GM23338 (cell line): ENCODE results near the gene DBH. TPM values are rescaled to one million over a fixed set of nuclear protein-coding genes. Genes with fewer than 3 reads are reported as not detected.
"Not testable (repeated sequence)": the region's sequence is repeated elsewhere in the genome, so short reads cannot be mapped to it uniquely, and the experiment has no call there.

Source experiments
- ATAC-seq: fragments of 200-7000 bp; cut with Tn5 transposase; 3 replicates; pipeline ENCODE4 v1.9.1; 2020
- DNase-seq: peaks from one replicate; pipeline ENCODE4 v3.0.0-alpha.2; 2015; ENCODE audit warnings: low spot score
- H2AFZ ChIP-seq: fragments of 200-600 bp; sonication (generic); 2 replicates; pipeline ENCODE4 v1.8.0; 2016; ENCODE audit warnings: antibody characterized with exemption, mild to moderate bottlenecking, moderate library complexity
- H3F3A ChIP-seq: fragments of 200-600 bp; sonication (generic); replicated peaks from 2 replicates; pipeline ENCODE4 v1.8.0; 2017; ENCODE audit warnings: antibody characterized with exemption, mixed run types, low read depth
- H3K27ac ChIP-seq: fragments of 200-600 bp; sonication (generic); 2 replicates; pipeline ENCODE4 v1.6.1; 2016; ENCODE audit warnings: low read depth
- H3K27me3 ChIP-seq: fragments of 200-600 bp; sonication (generic); 2 replicates; pipeline ENCODE4 v1.8.0; 2016; ENCODE audit warnings: mild to moderate bottlenecking, mixed run types, moderate library complexity; ENCODE audit not compliant: insufficient read depth
- H3K36me3 ChIP-seq: fragments of 200-600 bp; sonication (generic); 2 replicates; pipeline ENCODE4 v1.8.0; 2016; ENCODE audit warnings: mild to moderate bottlenecking; ENCODE audit not compliant: insufficient read depth
- H3K4me1 ChIP-seq: fragments of 200-600 bp; sonication (generic); 2 replicates; pipeline ENCODE4 v1.8.0; 2016; ENCODE audit warnings: mild to moderate bottlenecking, moderate library complexity; ENCODE audit not compliant: insufficient read depth
- H3K4me2 ChIP-seq: fragments of 200-600 bp; sonication (generic); 2 replicates; pipeline ENCODE4 v1.7.1; 2017; ENCODE audit warnings: mixed run types
- H3K4me3 ChIP-seq: fragments of 200-600 bp; sonication (generic); 2 replicates; pipeline ENCODE4 v1.6.1; 2016; ENCODE audit warnings: mixed run types
- H3K79me2 ChIP-seq: fragments of 200-600 bp; sonication (generic); replicated peaks from 2 replicates; pipeline ENCODE4 v1.8.0; 2017; ENCODE audit warnings: mild to moderate bottlenecking; ENCODE audit not compliant: insufficient read depth
- H3K9me2 ChIP-seq: fragments of 200-600 bp; sonication (generic); 2 replicates; pipeline ENCODE4 v1.8.0; 2017; ENCODE audit not compliant: insufficient read depth
- H4K20me1 ChIP-seq: fragments of 200-600 bp; sonication (generic); replicated peaks from 2 replicates; pipeline ENCODE4 v1.8.0; 2017; ENCODE audit warnings: mild to moderate bottlenecking; ENCODE audit not compliant: insufficient read depth
- H3K27ac Mint-ChIP-seq: 2 replicates; pipeline ENCODE4 v1.8.0; 2020; ENCODE audit warnings: inconsistent platforms, mild to moderate bottlenecking, moderate library complexity, mixed read lengths
- H3K27me3 Mint-ChIP-seq: 3 replicates; pipeline ENCODE4 v1.8.0; 2022; ENCODE audit warnings: low read depth, mild to moderate bottlenecking, moderate library complexity, mixed read lengths, inconsistent platforms; ENCODE audit not compliant: insufficient read depth, poor library complexity
- H3K36me3 Mint-ChIP-seq: 3 replicates; pipeline ENCODE4 v1.8.0; 2021; ENCODE audit warnings: low read depth, mild to moderate bottlenecking, inconsistent platforms, moderate library complexity, mixed read lengths
- H3K4me1 Mint-ChIP-seq: 3 replicates; pipeline ENCODE4 v1.8.0; 2020; ENCODE audit warnings: mild to moderate bottlenecking, inconsistent platforms, mixed read lengths
- H3K4me3 Mint-ChIP-seq: 3 replicates; pipeline ENCODE4 v1.8.0; 2021; ENCODE audit warnings: moderate library complexity, mild to moderate bottlenecking, inconsistent platforms, mixed read lengths
- H3K9me3 Mint-ChIP-seq: 3 replicates; pipeline ENCODE4 v1.8.0; 2020; ENCODE audit warnings: moderate library complexity, mild to moderate bottlenecking, inconsistent platforms, mixed read lengths
- CREB1 ChIP-seq: fragments of 250-450 bp; sonication (Bioruptor Pico); IDR thresholded peaks from 2 replicates; pipeline ENCODE4 v1.5.0; 2020; ENCODE audit warnings: low read depth, mild to moderate bottlenecking, moderate library complexity
- EZH2 ChIP-seq: fragments of 200-600 bp; sonication (generic); IDR thresholded peaks from one replicate; pipeline ENCODE4 v1.8.0; 2017; ENCODE audit warnings: antibody characterized with exemption, mild to moderate bottlenecking, low read depth; ENCODE audit not compliant: unreplicated experiment
- EZH2phosphoT487 ChIP-seq: fragments of 200-600 bp; sonication (generic); IDR thresholded peaks from one replicate; pipeline ENCODE4 v1.8.1; 2018; ENCODE audit warnings: antibody characterized with exemption; ENCODE audit not compliant: unreplicated experiment
- JUNB ChIP-seq: IDR thresholded peaks from one replicate; pipeline ENCODE4 v1.6.1; 2016; ENCODE audit warnings: antibody characterized with exemption; ENCODE audit not compliant: unreplicated experiment
- NANOG ChIP-seq: IDR thresholded peaks from 2 replicates; pipeline ENCODE4 v1.6.1; 2016; ENCODE audit warnings: antibody characterized with exemption, borderline replicate concordance
- POLR2AphosphoS5 ChIP-seq: IDR thresholded peaks from 2 replicates; pipeline ENCODE4 v1.6.1; 2016; ENCODE audit warnings: antibody characterized with exemption, low read depth
- ZNF114 ChIP-seq: fragments of 250-450 bp; sonication (Bioruptor Pico); IDR thresholded peaks from 2 replicates; pipeline ENCODE4 v1.5.0; 2020; ENCODE audit warnings: mild to moderate bottlenecking, moderate library complexity
- ZNF331 ChIP-seq: fragments of 250-450 bp; sonication (Bioruptor Pico); IDR thresholded peaks from 2 replicates; pipeline ENCODE4 v1.5.0; 2020; ENCODE audit warnings: low read depth, mild to moderate bottlenecking, moderate library complexity
- polyA plus RNA-seq: library from polyadenylated mRNA; unstranded; fragments of >200 nt; fragmentation: Nextera tagmentation; extraction: Ambion mirVana; gene quantifications from 2 replicates; pipeline ENCODE4 v1.2.1, GENCODE V29; 2016
- total RNA-seq: library from RNA; depleted of rRNA; stranded (reverse); fragments of >200 nt; shearing (Covaris generic); gene quantifications from 2 replicates; pipeline ENCODE4 v1.2.3, GENCODE V29; 2014
- TF ChIP-seq, protein P1 (sequence below): IDR thresholded peaks from one replicate; pipeline ENCODE4 v1.6.1; 2018; ENCODE audit warnings: antibody characterized with exemption; ENCODE audit not compliant: unreplicated experiment
- TF ChIP-seq, protein P2 (sequence below): fragments of 250-450 bp; sonication (Bioruptor Pico); IDR thresholded peaks from 2 replicates; pipeline ENCODE4 v1.5.0; 2020; ENCODE audit warnings: mild to moderate bottlenecking, moderate library complexity
- TF ChIP-seq, protein P3 (sequence below), 2 experiments: fragments of 200-600 bp in 1 of 2; sonication (generic) in 1 of 2; conservative IDR thresholded peaks; 2 replicates each; pipeline versions ENCODE4 v1.5.1 to v1.6.1; 2016 to 2017; ENCODE audit warnings: antibody characterized with exemption in 2 of 2, low read depth in 2 of 2, mild to moderate bottlenecking in 2 of 2, moderate library complexity in 1 of 2

Gene DBH
- total and polyA plus RNA-seq, 2 experiments from 2014 or later: 0.08 to 0.24 TPM

DNA sequence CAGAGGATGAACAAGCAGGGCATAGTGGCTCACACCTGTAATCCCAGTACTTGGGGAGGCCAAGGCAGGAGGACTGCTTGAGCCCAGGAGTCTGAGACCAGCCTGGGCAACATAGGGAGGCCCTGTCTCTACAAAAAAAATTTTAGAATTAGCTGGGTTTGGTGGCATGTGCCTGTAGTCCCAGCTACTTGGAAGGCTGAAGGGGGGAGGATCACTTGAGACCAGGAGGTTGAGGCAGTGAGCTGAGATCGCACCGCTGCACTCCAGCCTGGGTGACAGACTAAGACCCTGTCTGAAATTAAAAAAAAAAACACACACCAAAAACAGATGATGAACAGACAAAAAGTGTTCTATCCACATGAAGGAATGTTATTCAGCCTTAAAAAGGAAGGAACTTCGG, 39.6 kb downstream of the DBH start:
- H3K36me3 Mint-ChIP-seq, H3K4me3 Mint-ChIP-seq, H2AFZ ChIP-seq, H3K4me2 ChIP-seq, H3K36me3 ChIP-seq, H3F3A ChIP-seq, H3K27ac ChIP-seq, H3K4me3 ChIP-seq, H3K79me2 ChIP-seq, H4K20me1 ChIP-seq, H3K4me1 ChIP-seq, ATAC-seq, H3K27me3 Mint-ChIP-seq, H3K9me3 Mint-ChIP-seq, H3K9me2 ChIP-seq, H3K27ac Mint-ChIP-seq, H3K4me1 Mint-ChIP-seq, DNase-seq, H3K27me3 ChIP-seq: not testable (repeated sequence)

DNA sequence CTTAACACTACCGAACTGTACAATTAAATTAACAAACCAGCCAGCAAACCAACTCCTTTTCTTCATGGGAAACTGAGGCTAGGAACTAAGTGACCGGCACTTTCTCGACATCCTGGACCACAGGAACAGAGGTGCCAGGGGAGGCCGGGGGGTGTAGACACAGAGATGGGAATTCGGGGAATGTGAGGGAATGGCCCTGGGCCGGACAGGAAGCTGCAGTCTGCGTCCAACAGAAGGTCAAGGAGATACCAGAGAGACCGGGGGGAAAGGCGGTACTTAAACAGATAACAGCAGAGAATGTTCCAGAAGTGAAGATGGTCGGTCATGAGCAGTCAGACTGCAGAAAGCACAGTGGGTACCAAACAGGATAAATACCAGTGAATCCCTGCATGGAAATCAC, 40.3 kb downstream of the DBH start:
- Histone ChIP-seq H4K20me1 (no peaks in the 10 kb centered on the region), H3K4me2 (no peak overlapping the region), H3K27me3 (no peaks in the 10 kb centered on the region), H3K36me3 (no peaks in the 10 kb centered on the region), H3K79me2 (no peaks in the 10 kb centered on the region), H3K9me2 (no peaks in the 10 kb centered on the region; the same call in 1 of the 2 replicates), H3F3A (no peaks in the 10 kb centered on the region), H3K4me1 (no peaks in the 10 kb centered on the region), H3K27ac (no peak overlapping the region), H2AFZ (no peak overlapping the region), H3K4me3 (no peak overlapping the region)
- Mint-ChIP-seq H3K4me3 (no peak overlapping the region), H3K36me3 (peaks cover 3% of the 10 kb centered on the region; the same call in 1 of the 3 replicates), H3K27me3 (peaks cover 1% of the 10 kb centered on the region), H3K9me3 (no peaks in the 10 kb centered on the region), H3K4me1 (peaks cover 7% of the 10 kb centered on the region), H3K27ac (peak overlapping the region; percentile 57; the same call in 1 of the 2 replicates)
- DNase-seq: no peak
- ATAC-seq: no peak
- TF ChIP-seq, protein P1, sequence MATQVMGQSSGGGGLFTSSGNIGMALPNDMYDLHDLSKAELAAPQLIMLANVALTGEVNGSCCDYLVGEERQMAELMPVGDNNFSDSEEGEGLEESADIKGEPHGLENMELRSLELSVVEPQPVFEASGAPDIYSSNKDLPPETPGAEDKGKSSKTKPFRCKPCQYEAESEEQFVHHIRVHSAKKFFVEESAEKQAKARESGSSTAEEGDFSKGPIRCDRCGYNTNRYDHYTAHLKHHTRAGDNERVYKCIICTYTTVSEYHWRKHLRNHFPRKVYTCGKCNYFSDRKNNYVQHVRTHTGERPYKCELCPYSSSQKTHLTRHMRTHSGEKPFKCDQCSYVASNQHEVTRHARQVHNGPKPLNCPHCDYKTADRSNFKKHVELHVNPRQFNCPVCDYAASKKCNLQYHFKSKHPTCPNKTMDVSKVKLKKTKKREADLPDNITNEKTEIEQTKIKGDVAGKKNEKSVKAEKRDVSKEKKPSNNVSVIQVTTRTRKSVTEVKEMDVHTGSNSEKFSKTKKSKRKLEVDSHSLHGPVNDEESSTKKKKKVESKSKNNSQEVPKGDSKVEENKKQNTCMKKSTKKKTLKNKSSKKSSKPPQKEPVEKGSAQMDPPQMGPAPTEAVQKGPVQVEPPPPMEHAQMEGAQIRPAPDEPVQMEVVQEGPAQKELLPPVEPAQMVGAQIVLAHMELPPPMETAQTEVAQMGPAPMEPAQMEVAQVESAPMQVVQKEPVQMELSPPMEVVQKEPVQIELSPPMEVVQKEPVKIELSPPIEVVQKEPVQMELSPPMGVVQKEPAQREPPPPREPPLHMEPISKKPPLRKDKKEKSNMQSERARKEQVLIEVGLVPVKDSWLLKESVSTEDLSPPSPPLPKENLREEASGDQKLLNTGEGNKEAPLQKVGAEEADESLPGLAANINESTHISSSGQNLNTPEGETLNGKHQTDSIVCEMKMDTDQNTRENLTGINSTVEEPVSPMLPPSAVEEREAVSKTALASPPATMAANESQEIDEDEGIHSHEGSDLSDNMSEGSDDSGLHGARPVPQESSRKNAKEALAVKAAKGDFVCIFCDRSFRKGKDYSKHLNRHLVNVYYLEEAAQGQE: no peak
- TF ChIP-seq, protein P2, sequence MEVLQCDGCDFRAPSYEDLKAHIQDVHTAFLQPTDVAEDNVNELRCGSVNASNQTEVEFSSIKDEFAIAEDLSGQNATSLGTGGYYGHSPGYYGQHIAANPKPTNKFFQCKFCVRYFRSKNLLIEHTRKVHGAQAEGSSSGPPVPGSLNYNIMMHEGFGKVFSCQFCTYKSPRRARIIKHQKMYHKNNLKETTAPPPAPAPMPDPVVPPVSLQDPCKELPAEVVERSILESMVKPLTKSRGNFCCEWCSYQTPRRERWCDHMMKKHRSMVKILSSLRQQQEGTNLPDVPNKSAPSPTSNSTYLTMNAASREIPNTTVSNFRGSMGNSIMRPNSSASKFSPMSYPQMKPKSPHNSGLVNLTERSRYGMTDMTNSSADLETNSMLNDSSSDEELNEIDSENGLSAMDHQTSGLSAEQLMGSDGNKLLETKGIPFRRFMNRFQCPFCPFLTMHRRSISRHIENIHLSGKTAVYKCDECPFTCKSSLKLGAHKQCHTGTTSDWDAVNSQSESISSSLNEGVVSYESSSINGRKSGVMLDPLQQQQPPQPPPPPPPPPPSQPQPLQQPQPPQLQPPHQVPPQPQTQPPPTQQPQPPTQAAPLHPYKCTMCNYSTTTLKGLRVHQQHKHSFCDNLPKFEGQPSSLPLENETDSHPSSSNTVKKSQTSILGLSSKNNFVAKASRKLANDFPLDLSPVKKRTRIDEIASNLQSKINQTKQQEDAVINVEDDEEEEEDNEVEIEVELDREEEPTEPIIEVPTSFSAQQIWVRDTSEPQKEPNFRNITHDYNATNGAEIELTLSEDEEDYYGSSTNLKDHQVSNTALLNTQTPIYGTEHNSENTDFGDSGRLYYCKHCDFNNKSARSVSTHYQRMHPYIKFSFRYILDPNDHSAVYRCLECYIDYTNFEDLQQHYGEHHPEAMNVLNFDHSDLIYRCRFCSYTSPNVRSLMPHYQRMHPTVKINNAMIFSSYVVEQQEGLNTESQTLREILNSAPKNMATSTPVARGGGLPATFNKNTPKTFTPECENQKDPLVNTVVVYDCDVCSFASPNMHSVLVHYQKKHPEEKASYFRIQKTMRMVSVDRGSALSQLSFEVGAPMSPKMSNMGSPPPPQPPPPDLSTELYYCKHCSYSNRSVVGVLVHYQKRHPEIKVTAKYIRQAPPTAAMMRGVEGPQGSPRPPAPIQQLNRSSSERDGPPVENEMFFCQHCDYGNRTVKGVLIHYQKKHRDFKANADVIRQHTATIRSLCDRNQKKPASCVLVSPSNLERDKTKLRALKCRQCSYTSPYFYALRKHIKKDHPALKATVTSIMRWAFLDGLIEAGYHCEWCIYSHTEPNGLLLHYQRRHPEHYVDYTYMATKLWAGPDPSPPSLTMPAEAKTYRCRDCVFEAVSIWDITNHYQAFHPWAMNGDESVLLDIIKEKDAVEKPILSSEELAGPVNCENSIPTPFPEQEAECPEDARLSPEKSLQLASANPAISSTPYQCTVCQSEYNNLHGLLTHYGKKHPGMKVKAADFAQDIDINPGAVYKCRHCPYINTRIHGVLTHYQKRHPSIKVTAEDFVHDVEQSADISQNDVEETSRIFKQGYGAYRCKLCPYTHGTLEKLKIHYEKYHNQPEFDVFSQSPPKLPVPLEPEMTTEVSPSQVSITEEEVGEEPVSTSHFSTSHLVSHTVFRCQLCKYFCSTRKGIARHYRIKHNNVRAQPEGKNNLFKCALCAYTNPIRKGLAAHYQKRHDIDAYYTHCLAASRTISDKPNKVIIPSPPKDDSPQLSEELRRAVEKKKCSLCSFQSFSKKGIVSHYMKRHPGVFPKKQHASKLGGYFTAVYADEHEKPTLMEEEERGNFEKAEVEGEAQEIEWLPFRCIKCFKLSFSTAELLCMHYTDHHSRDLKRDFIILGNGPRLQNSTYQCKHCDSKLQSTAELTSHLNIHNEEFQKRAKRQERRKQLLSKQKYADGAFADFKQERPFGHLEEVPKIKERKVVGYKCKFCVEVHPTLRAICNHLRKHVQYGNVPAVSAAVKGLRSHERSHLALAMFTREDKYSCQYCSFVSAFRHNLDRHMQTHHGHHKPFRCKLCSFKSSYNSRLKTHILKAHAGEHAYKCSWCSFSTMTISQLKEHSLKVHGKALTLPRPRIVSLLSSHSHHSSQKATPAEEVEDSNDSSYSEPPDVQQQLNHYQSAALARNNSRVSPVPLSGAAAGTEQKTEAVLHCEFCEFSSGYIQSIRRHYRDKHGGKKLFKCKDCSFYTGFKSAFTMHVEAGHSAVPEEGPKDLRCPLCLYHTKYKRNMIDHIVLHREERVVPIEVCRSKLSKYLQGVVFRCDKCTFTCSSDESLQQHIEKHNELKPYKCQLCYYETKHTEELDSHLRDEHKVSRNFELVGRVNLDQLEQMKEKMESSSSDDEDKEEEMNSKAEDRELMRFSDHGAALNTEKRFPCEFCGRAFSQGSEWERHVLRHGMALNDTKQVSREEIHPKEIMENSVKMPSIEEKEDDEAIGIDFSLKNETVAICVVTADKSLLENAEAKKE (CRISPR knock-in tag): no peak
- TF ChIP-seq POLR2AphosphoS5 (no peak), EZH2 (no peak), ZNF114 (CRISPR knock-in tag) (no peak), NANOG (no peak), EZH2phosphoT487 (no peak), JUNB (no peak), ZNF331 (CRISPR knock-in tag) (no peak), CREB1 (no peak)
- TF ChIP-seq, protein P3, sequence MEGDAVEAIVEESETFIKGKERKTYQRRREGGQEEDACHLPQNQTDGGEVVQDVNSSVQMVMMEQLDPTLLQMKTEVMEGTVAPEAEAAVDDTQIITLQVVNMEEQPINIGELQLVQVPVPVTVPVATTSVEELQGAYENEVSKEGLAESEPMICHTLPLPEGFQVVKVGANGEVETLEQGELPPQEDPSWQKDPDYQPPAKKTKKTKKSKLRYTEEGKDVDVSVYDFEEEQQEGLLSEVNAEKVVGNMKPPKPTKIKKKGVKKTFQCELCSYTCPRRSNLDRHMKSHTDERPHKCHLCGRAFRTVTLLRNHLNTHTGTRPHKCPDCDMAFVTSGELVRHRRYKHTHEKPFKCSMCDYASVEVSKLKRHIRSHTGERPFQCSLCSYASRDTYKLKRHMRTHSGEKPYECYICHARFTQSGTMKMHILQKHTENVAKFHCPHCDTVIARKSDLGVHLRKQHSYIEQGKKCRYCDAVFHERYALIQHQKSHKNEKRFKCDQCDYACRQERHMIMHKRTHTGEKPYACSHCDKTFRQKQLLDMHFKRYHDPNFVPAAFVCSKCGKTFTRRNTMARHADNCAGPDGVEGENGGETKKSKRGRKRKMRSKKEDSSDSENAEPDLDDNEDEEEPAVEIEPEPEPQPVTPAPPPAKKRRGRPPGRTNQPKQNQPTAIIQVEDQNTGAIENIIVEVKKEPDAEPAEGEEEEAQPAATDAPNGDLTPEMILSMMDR (conservative IDR thresholded peaks at IDR 0.05; ENCODE audit: low read depth in 2 of 2): no peak
